K562 (cell line): ENCODE data around the gene CREB5. TPM values are rescaled to one million over a fixed set of nuclear protein-coding genes. Genes with fewer than 3 reads are reported as not detected.

ENCODE experiments used
- ATAC-seq: fragments of 200-7000 bp; cut with Tn5 transposase; 3 replicates; pipeline ENCODE4 v1.9.1; 2020; ENCODE audit warnings: moderate library complexity
- BruUV-seq: library from RNA; stranded (reverse); fragments of 400-500 nt; replicated peaks from 2 replicates; lab custom pipeline; 2021; lab: Mats Ljungman, UMichigan
- CTCF ChIA-PET: fragments of 300-600 bp; formaldehyde crosslinking; extraction: SDS; loops from one replicate; lab custom pipeline; 2021; ENCODE audit warnings: low intra/inter-chr PET ratio; lab: Yijun Ruan, JAX
- POLR2A ChIA-PET: fragments of 300-600, 350-650 bp; sonication (Branson Sonifier 250); formaldehyde crosslinking; extraction: SDS; loops from one replicate; lab custom pipeline; 2021; ENCODE audit warnings: antibody characterized with exemption, inconsistent platforms; lab: Yijun Ruan, JAX
- DNase-seq, 4 experiments: peaks; one replicate each; pipeline versions ENCODE4 v3.0.0 to v3.0.0-alpha.2; 2011 to 2018; ENCODE audit warnings: low spot score in 3 of 4, mixed read lengths in 3 of 4; ENCODE audit errors: extremely low read depth in 1 of 4
- FAIRE-seq: peaks from 2 replicates; lab custom pipeline; 2011; peaks lifted over from hg19 to GRCh38; lab: Jason Lieb, UNC
- H2AFZ ChIP-seq: 2 replicates; pipeline ENCODE4 v1.6.0; 2011; ENCODE audit warnings: low read depth, low read length, control low read depth, inconsistent platforms
- H3K27ac ChIP-seq: fragments of 200-600 bp; 3 replicates; pipeline ENCODE4 v1.8.0; 2011; ENCODE audit warnings: low read depth, mild to moderate bottlenecking, control low read depth, inconsistent platforms, low read length, moderate library complexity, mixed read lengths; ENCODE audit errors: extremely low read depth
- H3K27me3 ChIP-seq, 2 experiments: fragments of 300-600 bp in 1 of 2; 2 replicates in 1 of 2; 3 replicates in 1 of 2; pipeline versions ENCODE4 v1.6.0 to v1.8.0; 2011; ENCODE audit warnings: inconsistent platforms in 2 of 2, low read length in 2 of 2, mild to moderate bottlenecking in 1 of 2, mixed read lengths in 1 of 2, moderate library complexity in 1 of 2; ENCODE audit not compliant: control insufficient read depth in 2 of 2, insufficient read depth in 2 of 2
- H3K36me3 ChIP-seq: fragments of 300-600 bp; 3 replicates; pipeline ENCODE4 v1.8.0; 2011; ENCODE audit warnings: mild to moderate bottlenecking, low read length, inconsistent platforms; ENCODE audit not compliant: control insufficient read depth, insufficient read depth
- H3K4me1 ChIP-seq, 2 experiments: fragments of 200-600 bp in 1 of 2; replicated peaks in 1 of 2; 2 replicates in 1 of 2; 3 replicates in 1 of 2; pipeline versions ENCODE4 v1.5.1 to v1.8.0; 2011; ENCODE audit warnings: inconsistent platforms in 2 of 2, low read length in 2 of 2, mild to moderate bottlenecking in 1 of 2, mixed read lengths in 1 of 2, moderate library complexity in 1 of 2; ENCODE audit not compliant: control insufficient read depth in 2 of 2, insufficient read depth in 2 of 2
- H3K4me2 ChIP-seq: 2 replicates; pipeline ENCODE4 v1.6.1; 2011; ENCODE audit warnings: low read length, control low read depth, inconsistent platforms, mixed read lengths; ENCODE audit not compliant: insufficient read depth
- H3K4me3 ChIP-seq: fragments of 200-600 bp; sonication (generic), shearing (Covaris generic); 2 replicates; pipeline ENCODE4 v1.5.1; 2016; ENCODE audit warnings: control low read depth, inconsistent platforms
- H3K79me2 ChIP-seq: fragments of 200-600 bp; 3 replicates; pipeline ENCODE4 v1.8.0; 2011; ENCODE audit warnings: low read length, inconsistent platforms; ENCODE audit not compliant: control insufficient read depth, insufficient read depth
- H3K9ac ChIP-seq, 2 experiments: 2 replicates each; pipeline versions ENCODE4 v1.6.0 to v1.6.1; 2011; ENCODE audit warnings: low read depth in 2 of 2, low read length in 2 of 2, control low read depth in 1 of 2, inconsistent platforms in 1 of 2, mild to moderate bottlenecking in 1 of 2, mixed read lengths in 1 of 2; ENCODE audit not compliant: insufficient read depth in 1 of 2
- H3K9me1 ChIP-seq: one replicate; pipeline ENCODE4 v1.6.0; 2011; ENCODE audit warnings: inconsistent platforms, mild to moderate bottlenecking, low read length, moderate library complexity; ENCODE audit not compliant: control insufficient read depth, insufficient read depth
- H3K9me3 ChIP-seq: replicated peaks from 2 replicates; pipeline ENCODE4 v1.5.1; 2011; ENCODE audit warnings: low read depth, low read length, inconsistent platforms; ENCODE audit not compliant: control insufficient read depth, insufficient read depth
- H4K20me1 ChIP-seq: replicated peaks from 2 replicates; pipeline ENCODE4 v1.6.1; 2011; ENCODE audit warnings: low read length, inconsistent platforms, mixed read lengths; ENCODE audit not compliant: control insufficient read depth, insufficient read depth
- CBFB ChIP-seq: sonication (generic); formaldehyde crosslinking; IDR thresholded peaks from 2 replicates; pipeline ENCODE4 v1.4.0; 2020; ENCODE audit warnings: mild to moderate bottlenecking, missing genetic modification reagents
- CBX1 ChIP-seq: sonication (generic); IDR thresholded peaks from 2 replicates; pipeline ENCODE4 v1.6.1; 2016; ENCODE audit warnings: antibody characterized with exemption, low read depth, mild to moderate bottlenecking
- MTA1 ChIP-seq: fragments of 450-650 bp; IDR thresholded peaks from 2 replicates; pipeline ENCODE4 v1.6.1; 2017; ENCODE audit warnings: borderline replicate concordance
- SP1 ChIP-seq: sonication (generic); formaldehyde crosslinking; IDR thresholded peaks from 2 replicates; pipeline ENCODE4 v1.8.1; 2022; ENCODE audit warnings: mild to moderate bottlenecking, missing genetic modification reagents
- SRSF7 ChIP-seq: fragments of 200-400 bp; formaldehyde crosslinking; optimal IDR thresholded peaks from 2 replicates; pipeline ENCODE3; 2017; ENCODE audit warnings: mild to moderate bottlenecking, low read depth, low read length
- XRCC4 ChIP-seq: IDR thresholded peaks from one replicate; pipeline ENCODE4 v1.6.1; 2011; ENCODE audit not compliant: insufficient read depth, insufficient read length; ENCODE audit errors: extremely low read depth
- ZNF41 ChIP-seq: fragments of 250-450 bp; sonication (Bioruptor Pico); conservative IDR thresholded peaks from 2 replicates; pipeline ENCODE4 v1.4.0; 2020; ENCODE audit warnings: mild to moderate bottlenecking
- WGBS: fragments of 100-300 bp; shearing (Covaris generic); methylation state at CpG from one replicate; pipeline ENCODE4 v1.1.6; 2016; ENCODE audit warnings: low coverage, mixed read lengths; ENCODE audit not compliant: insufficient coverage; ENCODE audit errors: missing lambda C conversion rate; 5-methylcytosine and 5-hydroxymethylcytosine counted together
- in situ Hi-C: fragments of 300-500 bp; cut with MboI; formaldehyde crosslinking; loops from 4 replicates; pipeline ENCODE4 v1.15.0; 2018; ENCODE audit warnings: inconsistent platforms, mixed read lengths
- intact Hi-C: fragments of 100-400 bp; cut with micrococcal nuclease; formaldehyde crosslinking; loops from 2 replicates; pipeline ENCODE4 v1.14.2; 2022
- polyA plus RNA-seq, 8 experiments: library from polyadenylated mRNA; depleted of rRNA in 4 of 8; stranded (reverse) in 5 of 8; unstranded in 3 of 8; fragments of >200 nt; fragmentation: Nextera tagmentation in 2 of 8; fragmentation: Illumina TruSeq in 1 of 8; extraction: Ambion mirVana in 2 of 8; extraction: Trizol in 1 of 8; gene quantifications; 2 replicates each; pipeline versions ENCODE4 v1.2.1 to v1.2.3, GENCODE V29; 2011 to 2014; ENCODE audit warnings: inconsistent platforms in 1 of 8, missing spikeins in 1 of 8
- total RNA-seq, 7 experiments: library from RNA; depleted of rRNA in 6 of 7; stranded (reverse); fragments of >200 nt in 6 of 7; fragmentation: Illumina TruSeq in 2 of 7; extraction: Trizol in 2 of 7; gene quantifications; 2 replicates each; pipeline versions ENCODE4 v1.2.1 to v1.2.3, GENCODE V29; 2011 to 2021; ENCODE audit warnings: low replicate concordance in 1 of 7
- TF ChIP-seq, protein P1 (sequence below): fragments of 250-450 bp; sonication (Bioruptor Pico); IDR thresholded peaks from 2 replicates; pipeline ENCODE4 v1.6.1; 2021; ENCODE audit warnings: mild to moderate bottlenecking

CREB5 gene
- total and polyA plus RNA-seq, 9 of the 15 experiments (the other 6 are each of a cell fraction or from before 2014, with no cell fraction given): 0.33 to 6.4 (median 1.8) TPM

DNA sequence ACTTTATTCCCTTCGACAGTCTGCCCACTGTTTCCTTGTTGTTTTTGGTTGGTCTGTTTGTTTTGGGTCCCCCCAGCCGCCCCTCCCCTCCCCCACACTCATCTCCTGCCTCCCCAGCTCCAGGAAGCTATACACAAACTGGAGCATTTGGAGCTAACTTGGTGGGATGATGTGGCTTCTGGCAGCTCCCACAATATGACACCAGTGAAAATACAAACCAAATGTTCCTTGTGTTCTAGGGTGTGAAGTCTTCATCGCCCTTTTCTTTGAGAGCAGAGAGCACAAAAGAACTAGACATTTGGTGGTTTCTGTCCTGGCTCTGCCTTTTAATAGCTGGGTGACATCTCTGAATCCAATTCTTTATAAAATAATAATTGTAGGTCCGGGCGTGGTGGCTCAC lies 33.8 kb downstream of the CREB5 start:
- H3K4me2 ChIP-seq: no peak overlapping the region
- no TSS peak for BruUV-seq
- TF ChIP-seq XRCC4 (no peak), CBX1 (no peak), ZNF41 (CRISPR knock-in tag) (no peak), MTA1 (no peak), SP1 (no peak), CBFB (CRISPR knock-in tag) (no peak), SRSF7 (no peak)
- TF ChIP-seq, protein P1, sequence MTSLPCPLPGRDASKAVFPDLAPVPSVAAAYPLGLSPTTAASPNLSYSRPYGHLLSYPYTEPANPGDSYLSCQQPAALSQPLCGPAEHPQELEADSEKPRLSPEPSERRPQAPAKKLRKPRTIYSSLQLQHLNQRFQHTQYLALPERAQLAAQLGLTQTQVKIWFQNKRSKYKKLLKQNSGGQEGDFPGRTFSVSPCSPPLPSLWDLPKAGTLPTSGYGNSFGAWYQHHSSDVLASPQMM (CRISPR knock-in tag): no peak
- DNase-seq: no peak
- in situ Hi-C loops: no loop called here
- no peak overlapping the region for H2AFZ ChIP-seq
- no peaks in the 10 kb centered on the region for H3K9me3 ChIP-seq
- ATAC-seq: no peak
- intact Hi-C loops: no loop called here
- H3K9ac ChIP-seq: no peak overlapping the region
- ChIA-PET CTCF (no interaction called here), POLR2A (interaction anchor here (0.6 kb wide), 1 partner anchor 30 kb away, joined by 3 read pairs; no protein-coding TSS in a partner anchor)
- H3K4me3 ChIP-seq: no peak overlapping the region
- FAIRE-seq: no peak
- peaks cover 0 to 4% of the 10 kb centered on the region in 2 experiments; a peak in 1 of 5 replicates for H3K27me3 ChIP-seq
- H3K27ac ChIP-seq: no peak overlapping the region
- no peaks in the 10 kb centered on the region for H3K36me3 ChIP-seq
- WGBS: 0% methylated on average over 3 of the region's 5 CpGs
- H3K4me1 ChIP-seq: no peaks in the 10 kb centered on the region
- H4K20me1 ChIP-seq: no peaks in the 10 kb centered on the region; the same call in 1 of the 2 replicates
- no peaks in the 10 kb centered on the region for H3K79me2 ChIP-seq
- H3K9me1 ChIP-seq: no peaks in the 10 kb centered on the region
